AG09319 (cell line): ENCODE measurements around the gene OR2H2.

ENCODE experiments used
- DNase-seq: peaks from one replicate; pipeline ENCODE4 v3.0.0-alpha.2; 2010; ENCODE audit warnings: low read depth; ENCODE audit errors: extremely low read depth
- TF ChIP-seq, protein P1 (sequence below): IDR thresholded peaks from 2 replicates; pipeline ENCODE4 v1.5.1; 2011; ENCODE audit warnings: low read depth, mild to moderate bottlenecking, inconsistent platforms, low read length, moderate library complexity

Gene OR2H2

DNA sequence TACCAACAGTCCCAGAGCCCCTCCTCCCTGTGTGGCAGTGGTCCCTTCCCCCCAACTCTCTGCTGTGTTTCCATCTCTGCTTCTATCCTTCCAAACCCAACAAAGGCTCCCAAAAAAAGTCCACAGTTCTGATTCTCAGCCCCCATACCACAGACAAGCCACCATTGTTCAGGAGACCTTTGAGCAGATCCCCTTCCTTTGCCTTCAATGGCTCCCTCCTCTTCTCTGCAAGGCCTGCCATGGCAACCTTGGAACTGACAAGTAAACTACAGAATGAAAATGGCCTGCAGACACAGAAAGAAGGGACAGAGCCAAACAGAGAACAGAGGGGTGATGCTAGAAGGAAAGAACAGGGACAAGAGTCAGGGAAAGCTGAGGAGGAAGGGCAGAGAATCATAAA lies 23.2 kb downstream of the OR2H2 start:
- DNase-seq: no peak
- TF ChIP-seq, protein P1, sequence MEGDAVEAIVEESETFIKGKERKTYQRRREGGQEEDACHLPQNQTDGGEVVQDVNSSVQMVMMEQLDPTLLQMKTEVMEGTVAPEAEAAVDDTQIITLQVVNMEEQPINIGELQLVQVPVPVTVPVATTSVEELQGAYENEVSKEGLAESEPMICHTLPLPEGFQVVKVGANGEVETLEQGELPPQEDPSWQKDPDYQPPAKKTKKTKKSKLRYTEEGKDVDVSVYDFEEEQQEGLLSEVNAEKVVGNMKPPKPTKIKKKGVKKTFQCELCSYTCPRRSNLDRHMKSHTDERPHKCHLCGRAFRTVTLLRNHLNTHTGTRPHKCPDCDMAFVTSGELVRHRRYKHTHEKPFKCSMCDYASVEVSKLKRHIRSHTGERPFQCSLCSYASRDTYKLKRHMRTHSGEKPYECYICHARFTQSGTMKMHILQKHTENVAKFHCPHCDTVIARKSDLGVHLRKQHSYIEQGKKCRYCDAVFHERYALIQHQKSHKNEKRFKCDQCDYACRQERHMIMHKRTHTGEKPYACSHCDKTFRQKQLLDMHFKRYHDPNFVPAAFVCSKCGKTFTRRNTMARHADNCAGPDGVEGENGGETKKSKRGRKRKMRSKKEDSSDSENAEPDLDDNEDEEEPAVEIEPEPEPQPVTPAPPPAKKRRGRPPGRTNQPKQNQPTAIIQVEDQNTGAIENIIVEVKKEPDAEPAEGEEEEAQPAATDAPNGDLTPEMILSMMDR: no peak

DNA sequence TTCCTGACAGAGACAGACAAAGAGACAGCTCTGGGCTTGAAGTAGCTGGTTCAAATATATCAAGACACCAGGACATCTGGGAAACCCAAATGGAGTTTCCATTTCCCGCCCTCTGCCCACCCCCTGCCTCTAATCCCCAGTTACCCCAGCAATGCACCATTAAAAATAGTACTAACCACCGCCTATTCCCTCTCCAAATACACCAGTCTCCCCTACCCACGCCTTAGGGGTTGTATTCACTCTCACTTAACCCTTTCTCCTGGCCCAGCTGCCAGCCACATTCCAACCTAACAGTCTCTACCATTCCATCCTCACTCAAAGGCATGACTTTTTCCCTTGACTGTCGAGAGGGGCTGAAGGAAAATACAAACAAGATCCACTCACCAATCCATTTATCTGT lies 25.6 kb downstream of the OR2H2 start:
- DNase-seq: no peak

DNA sequence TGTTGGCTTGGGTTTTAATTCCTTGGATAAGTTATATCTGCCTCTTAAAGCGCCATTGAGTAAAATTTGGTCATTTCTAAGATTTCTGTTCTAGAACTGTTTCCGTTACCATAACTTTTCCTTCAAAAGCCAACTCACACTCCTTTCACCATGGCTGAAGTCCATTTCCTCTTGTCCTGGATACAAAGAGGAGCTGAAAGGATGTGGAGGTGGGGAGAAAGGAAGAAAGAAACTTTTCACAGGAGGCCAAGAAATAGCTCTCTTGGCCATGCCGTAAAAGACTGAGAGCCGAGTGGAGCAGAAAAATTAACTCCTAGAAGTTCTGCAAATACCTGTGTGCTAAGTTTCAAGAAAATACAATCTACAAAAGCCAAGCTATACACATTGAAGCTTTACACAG lies 26.5 kb downstream of the OR2H2 start:
- no peak for DNase-seq
- TF ChIP-seq, protein P1: no peak

More for the DNA sequence above, 25.6 kb downstream of the OR2H2 start:
- TF ChIP-seq, protein P1: no peak

DNA sequence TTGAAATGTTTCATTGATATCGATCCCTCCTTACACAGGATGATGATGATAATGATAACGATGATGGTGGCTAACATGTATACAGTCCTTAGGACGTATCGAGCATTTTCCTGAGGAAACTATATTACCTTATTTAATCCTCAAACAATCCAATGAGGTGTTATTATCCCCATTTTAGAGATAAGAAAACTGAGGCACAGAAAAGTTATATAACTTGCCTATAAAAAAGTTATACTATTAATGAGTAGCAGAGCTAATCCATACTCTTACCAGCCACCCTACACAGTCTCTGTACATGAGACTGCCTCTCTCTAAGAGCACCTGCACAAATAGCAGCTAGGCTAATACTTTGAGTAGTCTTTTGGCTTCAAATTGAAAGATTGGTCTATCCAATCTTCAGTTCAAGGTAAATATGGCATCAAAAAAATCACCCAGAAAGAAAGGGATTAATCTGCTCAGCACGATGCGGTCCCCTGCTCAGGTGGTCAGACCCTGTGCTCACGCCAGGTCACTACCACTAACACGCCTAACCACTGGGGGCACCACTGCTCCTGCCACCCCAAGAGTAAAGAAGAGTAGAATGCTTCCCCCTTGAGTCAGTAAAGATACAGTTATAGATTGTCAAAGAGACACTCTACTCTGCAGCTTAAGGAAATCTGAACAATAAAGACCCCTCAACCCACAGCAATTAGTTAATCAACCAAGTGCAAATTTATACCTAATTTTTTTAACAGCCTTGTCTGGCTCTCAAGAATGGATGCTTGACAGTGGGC lies 33.0 kb downstream of the OR2H2 start:
- TF ChIP-seq, protein P1: no peak; the same call in 1 of the 2 replicates
- DNase-seq: no peak

DNA sequence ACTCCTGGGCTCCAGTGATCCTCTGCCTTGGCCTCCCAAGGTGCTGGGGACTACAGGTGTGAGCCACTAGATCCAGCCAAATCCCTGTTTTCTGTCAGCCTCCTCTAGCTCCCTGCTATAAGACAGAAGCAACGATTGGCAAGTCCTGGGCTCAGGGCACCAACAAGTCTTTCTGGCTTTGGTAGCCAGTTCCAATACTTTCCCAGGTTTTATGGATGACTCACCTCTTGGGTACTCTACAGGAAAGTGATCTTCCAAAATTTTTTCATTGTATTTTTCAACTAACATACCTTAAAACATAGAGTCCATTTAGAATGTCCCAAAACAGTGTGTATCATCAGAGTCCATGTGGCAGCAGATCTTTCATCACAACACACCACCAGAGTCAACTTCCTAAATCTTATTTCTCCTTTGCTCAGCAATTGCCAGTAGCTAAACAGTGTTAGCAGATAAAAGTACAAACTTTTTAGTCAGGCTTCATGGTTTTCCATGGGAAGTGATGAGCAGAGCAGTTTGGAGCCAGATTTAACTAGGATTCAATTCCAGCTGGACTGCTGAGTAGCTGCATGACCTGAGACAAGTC lies 34.7 kb downstream of the OR2H2 start:
- TF ChIP-seq, protein P1: no peak
- DNase-seq: no peak

DNA sequence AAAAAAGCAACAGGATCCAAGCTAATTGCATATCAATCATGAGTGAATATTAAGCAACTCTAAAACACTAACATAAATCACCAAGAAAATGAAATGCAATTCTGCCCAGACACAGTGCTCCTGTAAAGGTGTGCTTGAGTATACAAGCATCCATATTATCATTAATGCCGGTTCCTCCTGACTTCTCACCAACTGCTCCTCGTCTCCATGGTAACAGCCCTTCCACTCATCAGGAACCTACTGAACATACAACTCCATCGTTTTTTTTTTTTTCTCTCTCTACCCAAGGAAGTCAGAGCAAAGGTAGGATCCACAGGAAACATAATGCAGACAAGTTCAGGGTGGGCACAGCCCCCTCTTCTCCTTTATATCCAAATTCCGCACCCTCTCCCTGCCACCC lies 35.7 kb downstream of the OR2H2 start:
- DNase-seq: no peak
- TF ChIP-seq, protein P1: no peak

DNA sequence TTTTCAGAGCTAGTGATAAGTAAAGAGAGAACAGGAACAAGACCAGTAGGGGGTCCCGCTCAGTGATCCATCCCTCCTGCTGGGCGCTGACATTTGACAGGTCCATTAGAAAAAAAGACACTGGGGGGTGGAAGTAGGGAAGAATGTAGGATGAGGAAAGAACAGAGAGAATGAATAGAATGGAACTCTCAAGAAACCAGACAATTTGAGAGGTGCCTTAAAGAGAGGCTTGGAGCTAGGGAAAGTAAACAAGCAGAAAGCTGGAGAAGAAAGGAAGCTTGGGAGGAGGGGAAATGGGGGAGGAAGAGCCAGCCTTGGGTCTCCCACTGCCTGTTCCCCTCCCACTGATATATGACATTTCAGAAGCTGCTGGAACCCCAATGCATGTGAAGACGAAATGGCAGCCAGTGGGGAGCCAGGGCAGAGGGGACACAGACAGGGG lies 39.6 kb downstream of the OR2H2 start:
- TF ChIP-seq, protein P1: no peak
- DNase-seq: no peak
